SK-N-SH treated with all-trans-retinoic acid at 6 μM for 48 hours (cell line): ENCODE data around the gene GPSM3.

Experiments used
- ATAC-seq: fragments of 200-7000 bp; cut with Tn5 transposase; 3 replicates; pipeline ENCODE4 v1.9.1; 2020; ENCODE audit warnings: mild to moderate bottlenecking, moderate library complexity
- ARNTL ChIP-seq: fragments of 450-650 bp; formaldehyde crosslinking; IDR thresholded peaks from 2 replicates; pipeline ENCODE4 v1.5.0; 2020; ENCODE audit warnings: low read depth, mild to moderate bottlenecking, moderate library complexity, borderline replicate concordance
- ISL1 ChIP-seq: fragments of 250-450 bp; sonication (Bioruptor Pico); IDR thresholded peaks from 2 replicates; pipeline ENCODE4 v2.1.2; 2022; ENCODE audit warnings: mild to moderate bottlenecking, moderate library complexity
- OSR1 ChIP-seq: fragments of 250-450 bp; sonication (Bioruptor Pico); IDR thresholded peaks from 2 replicates; pipeline ENCODE4 v1.8.0; 2022; ENCODE audit warnings: moderate library complexity, mild to moderate bottlenecking, inconsistent platforms
- TCF4 ChIP-seq: fragments of 250-450 bp; sonication (Bioruptor Pico); IDR thresholded peaks from 2 replicates; pipeline ENCODE4 v1.8.0; 2021; ENCODE audit warnings: mild to moderate bottlenecking, moderate library complexity, borderline replicate concordance
- TOX ChIP-seq: fragments of 250-450 bp; sonication (Bioruptor Pico); IDR thresholded peaks from 2 replicates; pipeline ENCODE4 v1.8.0; 2021; ENCODE audit warnings: mild to moderate bottlenecking, moderate library complexity, borderline replicate concordance
- ZFP30 ChIP-seq: fragments of 450-650 bp; formaldehyde crosslinking; IDR thresholded peaks from 2 replicates; pipeline ENCODE4 v1.5.0; 2022; ENCODE audit warnings: mild to moderate bottlenecking, moderate library complexity
- ZNF70 ChIP-seq: fragments of 450-650 bp; formaldehyde crosslinking; IDR thresholded peaks from 2 replicates; pipeline ENCODE4 v1.5.0; 2020; ENCODE audit warnings: mild to moderate bottlenecking, moderate library complexity
- ZNF8 ChIP-seq: fragments of 450-650 bp; formaldehyde crosslinking; IDR thresholded peaks from 2 replicates; pipeline ENCODE4 v1.5.0; 2020; ENCODE audit warnings: mild to moderate bottlenecking, moderate library complexity
- TF ChIP-seq, protein P1 (sequence below): fragments of 250-450 bp; sonication (Bioruptor Pico); IDR thresholded peaks from 2 replicates; pipeline ENCODE4 v1.5.0; 2020; ENCODE audit warnings: mild to moderate bottlenecking, moderate library complexity
- TF ChIP-seq, protein P2 (sequence below): fragments of 250-450 bp; sonication (Bioruptor Pico); IDR thresholded peaks from 2 replicates; pipeline ENCODE4 v1.8.0; 2021; ENCODE audit warnings: low read depth, mild to moderate bottlenecking, moderate library complexity, borderline replicate concordance
- TF ChIP-seq, protein P3 (sequence below): fragments of 250-450 bp; sonication (Bioruptor Pico); IDR thresholded peaks from 2 replicates; pipeline ENCODE4 v1.5.1; 2021; ENCODE audit warnings: mild to moderate bottlenecking, moderate library complexity
- TF ChIP-seq, protein P4 (sequence below): fragments of 250-450 bp; sonication (Bioruptor Pico); IDR thresholded peaks from 2 replicates; pipeline ENCODE4 v1.8.0; 2020; ENCODE audit warnings: mild to moderate bottlenecking, moderate library complexity, borderline replicate concordance

The GPSM3 gene

DNA sequence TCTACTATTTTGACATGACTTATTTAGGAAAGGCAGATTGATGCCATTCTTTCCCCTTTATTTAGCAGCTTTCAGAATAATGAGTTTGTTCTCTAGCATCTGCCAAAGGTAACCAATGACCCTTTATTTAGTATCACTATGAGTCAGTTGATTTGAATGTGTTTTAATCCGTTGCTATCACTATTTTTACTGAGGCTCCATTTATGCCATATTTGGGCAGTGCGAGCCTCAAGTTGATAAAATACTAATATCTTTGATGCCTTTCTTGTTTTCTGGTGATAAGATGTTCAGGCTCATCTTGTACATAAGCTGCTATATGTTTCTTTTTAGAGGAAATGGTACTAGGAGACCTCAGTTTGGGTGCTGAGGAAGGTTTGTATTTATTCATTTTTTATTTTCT, 47.0 kb upstream of the GPSM3 start (continued):
- TF ChIP-seq, protein P1, sequence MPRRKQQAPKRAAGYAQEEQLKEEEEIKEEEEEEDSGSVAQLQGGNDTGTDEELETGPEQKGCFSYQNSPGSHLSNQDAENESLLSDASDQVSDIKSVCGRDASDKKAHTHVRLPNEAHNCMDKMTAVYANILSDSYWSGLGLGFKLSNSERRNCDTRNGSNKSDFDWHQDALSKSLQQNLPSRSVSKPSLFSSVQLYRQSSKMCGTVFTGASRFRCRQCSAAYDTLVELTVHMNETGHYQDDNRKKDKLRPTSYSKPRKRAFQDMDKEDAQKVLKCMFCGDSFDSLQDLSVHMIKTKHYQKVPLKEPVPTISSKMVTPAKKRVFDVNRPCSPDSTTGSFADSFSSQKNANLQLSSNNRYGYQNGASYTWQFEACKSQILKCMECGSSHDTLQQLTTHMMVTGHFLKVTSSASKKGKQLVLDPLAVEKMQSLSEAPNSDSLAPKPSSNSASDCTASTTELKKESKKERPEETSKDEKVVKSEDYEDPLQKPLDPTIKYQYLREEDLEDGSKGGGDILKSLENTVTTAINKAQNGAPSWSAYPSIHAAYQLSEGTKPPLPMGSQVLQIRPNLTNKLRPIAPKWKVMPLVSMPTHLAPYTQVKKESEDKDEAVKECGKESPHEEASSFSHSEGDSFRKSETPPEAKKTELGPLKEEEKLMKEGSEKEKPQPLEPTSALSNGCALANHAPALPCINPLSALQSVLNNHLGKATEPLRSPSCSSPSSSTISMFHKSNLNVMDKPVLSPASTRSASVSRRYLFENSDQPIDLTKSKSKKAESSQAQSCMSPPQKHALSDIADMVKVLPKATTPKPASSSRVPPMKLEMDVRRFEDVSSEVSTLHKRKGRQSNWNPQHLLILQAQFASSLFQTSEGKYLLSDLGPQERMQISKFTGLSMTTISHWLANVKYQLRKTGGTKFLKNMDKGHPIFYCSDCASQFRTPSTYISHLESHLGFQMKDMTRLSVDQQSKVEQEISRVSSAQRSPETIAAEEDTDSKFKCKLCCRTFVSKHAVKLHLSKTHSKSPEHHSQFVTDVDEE (CRISPR knock-in tag), result no peak
- TF ChIP-seq, protein P2, sequence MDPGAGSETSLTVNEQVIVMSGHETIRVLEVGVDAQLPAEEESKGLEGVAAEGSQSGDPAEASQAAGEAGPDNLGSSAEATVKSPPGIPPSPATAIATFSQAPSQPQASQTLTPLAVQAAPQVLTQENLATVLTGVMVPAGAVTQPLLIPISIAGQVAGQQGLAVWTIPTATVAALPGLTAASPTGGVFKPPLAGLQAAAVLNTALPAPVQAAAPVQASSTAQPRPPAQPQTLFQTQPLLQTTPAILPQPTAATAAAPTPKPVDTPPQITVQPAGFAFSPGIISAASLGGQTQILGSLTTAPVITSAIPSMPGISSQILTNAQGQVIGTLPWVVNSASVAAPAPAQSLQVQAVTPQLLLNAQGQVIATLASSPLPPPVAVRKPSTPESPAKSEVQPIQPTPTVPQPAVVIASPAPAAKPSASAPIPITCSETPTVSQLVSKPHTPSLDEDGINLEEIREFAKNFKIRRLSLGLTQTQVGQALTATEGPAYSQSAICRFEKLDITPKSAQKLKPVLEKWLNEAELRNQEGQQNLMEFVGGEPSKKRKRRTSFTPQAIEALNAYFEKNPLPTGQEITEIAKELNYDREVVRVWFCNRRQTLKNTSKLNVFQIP (CRISPR knock-in tag), result no peak
- TF ChIP-seq ZNF70 (CRISPR knock-in tag), result no peak

DNA sequence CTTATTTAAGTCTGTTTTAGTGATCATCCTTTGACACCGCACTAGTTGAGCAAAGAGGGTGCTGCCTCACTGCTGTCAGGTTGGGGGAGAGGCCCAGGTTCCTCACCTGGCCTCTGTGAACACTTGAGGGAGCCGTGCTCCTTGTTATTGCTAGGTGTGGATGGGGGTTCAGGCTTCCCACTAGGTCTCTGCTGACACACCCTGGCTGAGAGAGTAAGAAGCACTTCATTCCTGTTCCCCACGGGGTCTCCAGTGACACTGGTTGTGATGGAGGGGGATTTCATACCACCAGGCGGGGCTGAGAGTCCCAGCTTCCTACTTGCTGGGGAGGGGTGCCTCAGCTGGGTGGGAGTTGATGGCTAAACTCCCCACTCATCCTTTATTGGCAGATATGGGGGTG, 42.5 kb upstream of the GPSM3 start:
- ATAC-seq, result no peak
- TF ChIP-seq OSR1 (CRISPR knock-in tag) (no peak), ZNF8 (no peak), ARNTL (no peak)
- TF ChIP-seq, protein P3, sequence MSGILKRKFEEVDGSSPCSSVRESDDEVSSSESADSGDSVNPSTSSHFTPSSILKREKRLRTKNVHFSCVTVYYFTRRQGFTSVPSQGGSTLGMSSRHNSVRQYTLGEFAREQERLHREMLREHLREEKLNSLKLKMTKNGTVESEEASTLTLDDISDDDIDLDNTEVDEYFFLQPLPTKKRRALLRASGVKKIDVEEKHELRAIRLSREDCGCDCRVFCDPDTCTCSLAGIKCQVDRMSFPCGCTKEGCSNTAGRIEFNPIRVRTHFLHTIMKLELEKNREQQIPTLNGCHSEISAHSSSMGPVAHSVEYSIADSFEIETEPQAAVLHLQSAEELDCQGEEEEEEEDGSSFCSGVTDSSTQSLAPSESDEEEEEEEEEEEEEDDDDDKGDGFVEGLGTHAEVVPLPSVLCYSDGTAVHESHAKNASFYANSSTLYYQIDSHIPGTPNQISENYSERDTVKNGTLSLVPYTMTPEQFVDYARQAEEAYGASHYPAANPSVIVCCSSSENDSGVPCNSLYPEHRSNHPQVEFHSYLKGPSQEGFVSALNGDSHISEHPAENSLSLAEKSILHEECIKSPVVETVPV (CRISPR knock-in tag), result no peak
- TF ChIP-seq, protein P1 (CRISPR knock-in tag), result no peak
- TF ChIP-seq, protein P2 (CRISPR knock-in tag), result no peak
- TF ChIP-seq, all 23 proteins: peak for 0

DNA sequence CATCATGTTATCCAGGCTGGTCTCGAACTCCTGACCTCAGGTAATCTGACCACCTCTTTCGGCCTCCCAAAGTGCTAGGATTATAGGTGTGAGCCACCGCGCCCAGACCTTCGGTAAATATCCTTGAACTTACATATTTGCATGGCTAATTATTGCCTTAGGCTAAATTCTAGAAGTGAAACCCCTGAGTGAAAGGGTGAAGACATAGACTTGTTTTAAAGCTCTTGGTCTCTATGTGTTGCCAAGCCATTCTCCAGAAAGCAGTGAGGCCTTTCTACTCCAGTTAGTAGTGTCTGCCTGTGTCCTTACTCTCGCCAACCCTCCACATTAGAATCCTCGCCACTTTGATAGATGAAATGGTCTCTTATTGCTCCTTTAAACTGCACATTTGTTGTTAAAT, 34.0 kb upstream of the GPSM3 start:
- ATAC-seq, result no peak
- TF ChIP-seq TOX (CRISPR knock-in tag), result no peak
- no peak for TF ChIP-seq TCF4 (CRISPR knock-in tag)
- TF ChIP-seq, protein P4, sequence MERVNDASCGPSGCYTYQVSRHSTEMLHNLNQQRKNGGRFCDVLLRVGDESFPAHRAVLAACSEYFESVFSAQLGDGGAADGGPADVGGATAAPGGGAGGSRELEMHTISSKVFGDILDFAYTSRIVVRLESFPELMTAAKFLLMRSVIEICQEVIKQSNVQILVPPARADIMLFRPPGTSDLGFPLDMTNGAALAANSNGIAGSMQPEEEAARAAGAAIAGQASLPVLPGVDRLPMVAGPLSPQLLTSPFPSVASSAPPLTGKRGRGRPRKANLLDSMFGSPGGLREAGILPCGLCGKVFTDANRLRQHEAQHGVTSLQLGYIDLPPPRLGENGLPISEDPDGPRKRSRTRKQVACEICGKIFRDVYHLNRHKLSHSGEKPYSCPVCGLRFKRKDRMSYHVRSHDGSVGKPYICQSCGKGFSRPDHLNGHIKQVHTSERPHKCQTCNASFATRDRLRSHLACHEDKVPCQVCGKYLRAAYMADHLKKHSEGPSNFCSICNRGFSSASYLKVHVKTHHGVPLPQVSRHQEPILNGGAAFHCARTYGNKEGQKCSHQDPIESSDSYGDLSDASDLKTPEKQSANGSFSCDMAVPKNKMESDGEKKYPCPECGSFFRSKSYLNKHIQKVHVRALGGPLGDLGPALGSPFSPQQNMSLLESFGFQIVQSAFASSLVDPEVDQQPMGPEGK (CRISPR knock-in tag), result no peak
- TF ChIP-seq ZFP30 (CRISPR knock-in tag), result no peak
- TF ChIP-seq, protein P1 (CRISPR knock-in tag), result no peak
- no peak for TF ChIP-seq ARNTL
- TF ChIP-seq ISL1 (CRISPR knock-in tag), result no peak
- TF ChIP-seq, all 23 proteins: peak for 0
